ENCODE measurements around the gene DAAM2. TPM values are rescaled to one million over a fixed set of nuclear protein-coding genes. Genes with fewer than 3 reads are reported as not detected.

Gene DAAM2
- total RNA-seq, 1 experiment from 2014 or later = not detected

- no peak for DNase-seq (ENCODE audit: low spot score)
Observed at GRCh38 chr6:39953076-39953618, 161.0 kb downstream of the DAAM2 start.

Other genes starting within 250 kb of the DAAM2 start
- gene KIF6, start 67.0 kb upstream of the DAAM2 start, total RNA-seq (2014; rRNA removed; shearing (Covaris generic)) = 0.26 TPM in 2 replicates
- gene MOCS1, start 142.1 kb downstream of the DAAM2 start, total RNA-seq (2014; rRNA removed; shearing (Covaris generic)) = 4.4 and 5.5 TPM in 2 replicates